HCT116 (cell line): ENCODE results near the gene VGF. TPM values are rescaled to one million over a fixed set of nuclear protein-coding genes. Genes with fewer than 3 reads are reported as not detected.

ENCODE experiments used
- ATAC-seq: fragments of 200-7000 bp; cut with Tn5 transposase; 2 replicates; pipeline ENCODE4 v1.9.1; 2020; ENCODE audit warnings: mild to moderate bottlenecking, moderate library complexity
- BruUV-seq: library from RNA; stranded (reverse); fragments of 400-500 nt; replicated peaks from 2 replicates; lab custom pipeline; 2021; lab: Mats Ljungman, UMichigan
- CTCF ChIA-PET: fragments of 300-600 bp; sonication (Branson Sonifier 250); formaldehyde crosslinking; loops from one replicate; lab custom pipeline; 2021; ENCODE audit warnings: antibody characterized with exemption; lab: Charles Lee
- POLR2A ChIA-PET: fragments of 300-600, 350-600 bp; sonication (Branson Sonifier 250); formaldehyde crosslinking; loops from one replicate; lab custom pipeline; 2021; ENCODE audit warnings: antibody characterized with exemption; lab: Charles Lee
- RAD21 ChIA-PET, 2 experiments: fragments of 300-600 bp; sonication (Branson Sonifier 250); formaldehyde crosslinking; loops; one replicate each; lab custom pipeline; 2023; ENCODE audit warnings: low total read pairs in 2 of 2; ENCODE audit not compliant: uncharacterized antibody in 2 of 2, unreplicated experiment in 2 of 2, low non-redundant PET in 1 of 2; lab: Charles Lee
- DNase-seq: peaks from one replicate; pipeline ENCODE4 v3.0.0-alpha.2; 2010; ENCODE audit warnings: low read depth, low spot score
- H2AFZ ChIP-seq: fragments of 200-600 bp; shearing (Covaris generic), sonication (generic); 2 replicates; pipeline ENCODE4 v1.6.1; 2017; ENCODE audit warnings: low read depth, mixed run types, mixed read lengths, antibody characterized with exemption, low read length; ENCODE audit not compliant: poor library complexity, severe bottlenecking
- H3K27ac ChIP-seq: 2 replicates; pipeline ENCODE4 v1.5.1; 2012; ENCODE audit warnings: low read depth, low read length
- H3K27me3 ChIP-seq: fragments of 200-600 bp; sonication (generic); 2 replicates; pipeline ENCODE4 v1.6.1; 2016; ENCODE audit warnings: mixed run types, low read length, mixed read lengths; ENCODE audit not compliant: insufficient read depth
- H3K36me3 ChIP-seq, 2 experiments: fragments of 200-500 bp in 1 of 2; fragments of 200-600 bp in 1 of 2; sonication (Bioruptor generic) in 1 of 2; sonication (generic) in 1 of 2; 2 replicates each; pipeline versions ENCODE4 v1.5.1 to v1.6.1; 2014 to 2016; ENCODE audit warnings: low read length in 2 of 2, inconsistent platforms in 1 of 2, mixed read lengths in 1 of 2, mixed run types in 1 of 2; ENCODE audit not compliant: insufficient read depth in 2 of 2, control insufficient read depth in 1 of 2
- H3K4me1 ChIP-seq, 2 experiments: fragments of 200-600 bp in 1 of 2; sonication (generic) in 1 of 2; 2 replicates each; pipeline versions ENCODE4 v1.5.1 to v1.6.1; 2012 to 2017; ENCODE audit warnings: low read length in 2 of 2, inconsistent platforms in 1 of 2, mild to moderate bottlenecking in 1 of 2, mixed read lengths in 1 of 2, mixed run types in 1 of 2, moderate library complexity in 1 of 2; ENCODE audit not compliant: insufficient read depth in 2 of 2, control insufficient read depth in 1 of 2
- H3K4me2 ChIP-seq: fragments of 200-600 bp; sonication (generic); 2 replicates; pipeline ENCODE4 v1.6.1; 2017; ENCODE audit warnings: mixed run types, low read length, mixed read lengths
- H3K4me3 ChIP-seq, 2 experiments: fragments of 200-600 bp in 1 of 2; sonication (generic) in 1 of 2; replicated peaks in 1 of 2; 2 replicates each; pipeline ENCODE4 v1.5.1; 2011 to 2016; ENCODE audit warnings: low read length in 2 of 2, control low read depth in 1 of 2, low read depth in 1 of 2, mild to moderate bottlenecking in 1 of 2, mixed read lengths in 1 of 2, mixed run types in 1 of 2
- H3K79me2 ChIP-seq: fragments of 200-600 bp; sonication (generic); 2 replicates; pipeline ENCODE4 v1.6.1; 2017; ENCODE audit warnings: mild to moderate bottlenecking, mixed run types, low read length, moderate library complexity, mixed read lengths; ENCODE audit not compliant: insufficient read depth
- H3K9ac ChIP-seq: fragments of 200-600 bp; sonication (generic); 2 replicates; pipeline ENCODE4 v1.6.1; 2016; ENCODE audit warnings: low read length, mixed read lengths
- H3K9me2 ChIP-seq: fragments of 200-600 bp; sonication (generic), shearing (Covaris generic); 2 replicates; pipeline ENCODE4 v1.6.1; 2017; ENCODE audit warnings: mixed run types, mild to moderate bottlenecking, moderate library complexity; ENCODE audit not compliant: insufficient read depth
- H3K9me3 ChIP-seq, 2 experiments: fragments of 200-500 bp in 1 of 2; fragments of 200-600 bp in 1 of 2; sonication (Bioruptor generic) in 1 of 2; sonication (generic) in 1 of 2; 2 replicates each; pipeline ENCODE4 v1.6.1; 2014 to 2017; ENCODE audit warnings: low read length in 2 of 2, mixed read lengths in 2 of 2, inconsistent platforms in 1 of 2, low read depth in 1 of 2, mild to moderate bottlenecking in 1 of 2, mixed run types in 1 of 2, moderate library complexity in 1 of 2; ENCODE audit not compliant: control insufficient read depth in 1 of 2, insufficient read depth in 1 of 2
- H4K20me1 ChIP-seq: fragments of 200-600 bp; sonication (generic), shearing (Covaris generic); 2 replicates; pipeline ENCODE4 v1.6.1; 2017; ENCODE audit warnings: mixed run types, mild to moderate bottlenecking, moderate library complexity; ENCODE audit not compliant: insufficient read depth
- CBX3 ChIP-seq: IDR thresholded peaks from 2 replicates; pipeline ENCODE4 v1.6.1; 2012; ENCODE audit warnings: low read depth
- CEBPB ChIP-seq: IDR thresholded peaks from 2 replicates; pipeline ENCODE4 v1.6.1; 2012; ENCODE audit warnings: low read depth
- EZH2 ChIP-seq: fragments of 200-600 bp; sonication (generic); IDR thresholded peaks from 2 replicates; pipeline ENCODE4 v1.6.1; 2017; ENCODE audit warnings: antibody characterized with exemption, mixed run types
- EZH2phosphoT487 ChIP-seq: fragments of 200-600 bp; IDR thresholded peaks from 2 replicates; pipeline ENCODE4 v1.6.1; 2018; ENCODE audit warnings: antibody characterized with exemption, borderline replicate concordance
- FOSL1 ChIP-seq: IDR thresholded peaks from 2 replicates; pipeline ENCODE4 v1.6.1; 2012; ENCODE audit warnings: low read depth
- JUND ChIP-seq: IDR thresholded peaks from 2 replicates; pipeline ENCODE4 v1.6.1; 2012
- POLR2AphosphoS5 ChIP-seq: IDR thresholded peaks from 2 replicates; pipeline ENCODE4 v1.6.1; 2011; ENCODE audit warnings: mild to moderate bottlenecking, low read depth, low read length, moderate library complexity
- SIN3A ChIP-seq: IDR thresholded peaks from 2 replicates; pipeline ENCODE4 v1.6.1; 2012; ENCODE audit warnings: low read depth
- YY1 ChIP-seq: IDR thresholded peaks from 2 replicates; pipeline ENCODE4 v1.6.1; 2011; ENCODE audit warnings: low read length, low read depth, moderate library complexity, mild to moderate bottlenecking; ENCODE audit not compliant: insufficient replicate concordance; ENCODE audit errors: extremely low read depth
- ZBTB33 ChIP-seq: IDR thresholded peaks from 2 replicates; pipeline ENCODE4 v1.6.1; 2011; ENCODE audit warnings: mild to moderate bottlenecking, low read length, moderate library complexity; ENCODE audit not compliant: insufficient replicate concordance; ENCODE audit errors: extremely low read depth
- ZFX ChIP-seq: fragments of 450-650 bp; IDR thresholded peaks from 2 replicates; pipeline ENCODE4 v1.6.1; 2017
- ZNF274 ChIP-seq: fragments of 200-500 bp; sonication (Bioruptor generic); IDR thresholded peaks from 2 replicates; pipeline ENCODE4 v1.6.1; 2014; ENCODE audit warnings: mild to moderate bottlenecking, low read depth, low read length, inconsistent platforms
- intact Hi-C: fragments of 100-400 bp; cut with micrococcal nuclease; formaldehyde crosslinking; loops from 2 replicates; pipeline ENCODE4 v1.10.0; 2022
- total RNA-seq: library from RNA; stranded (reverse); gene quantifications from one replicate; pipeline ENCODE4 v1.2.1, GENCODE V29; 2021; ENCODE audit not compliant: unreplicated experiment
- TF ChIP-seq, protein P1 (sequence below): IDR thresholded peaks from 2 replicates; pipeline ENCODE4 v1.6.1; 2012
- TF ChIP-seq, protein P2 (sequence below): IDR thresholded peaks from 2 replicates; pipeline ENCODE4 v1.6.1; 2012; ENCODE audit warnings: low read depth
- TF ChIP-seq, protein P3 (sequence below): IDR thresholded peaks from 2 replicates; pipeline ENCODE4 v1.6.1; 2012

VGF gene
- total RNA-seq, 1 experiment from 2014 or later, result 43.2 TPM

- Histone ChIP-seq H3K9me2 (no peaks in the 10 kb centered on the region), H3K4me2 (no peak overlapping the region), H3K36me3 (no peaks in the 10 kb centered on the region), H3K9me3 (no peaks in the 10 kb centered on the region), H3K4me3 (no peak overlapping the region), H2AFZ (no peak overlapping the region), H3K27me3 (no peaks in the 10 kb centered on the region), H3K27ac (no peak overlapping the region), H3K9ac (no peak overlapping the region), H3K79me2 (no peaks in the 10 kb centered on the region), H4K20me1 (no peaks in the 10 kb centered on the region), H3K4me1 (peaks cover 19 to 47% of the 10 kb centered on the region in 2 experiments)
- TF ChIP-seq YY1, result no peak
- no peak for TF ChIP-seq POLR2AphosphoS5
- no peak for TF ChIP-seq ZNF274
- no peak for TF ChIP-seq ZBTB33
- no peak for TF ChIP-seq CEBPB
- no peak for TF ChIP-seq JUND
- no peak for TF ChIP-seq EZH2
- no peak for TF ChIP-seq FOSL1
- no peak for TF ChIP-seq SIN3A
- TF ChIP-seq, protein P1, sequence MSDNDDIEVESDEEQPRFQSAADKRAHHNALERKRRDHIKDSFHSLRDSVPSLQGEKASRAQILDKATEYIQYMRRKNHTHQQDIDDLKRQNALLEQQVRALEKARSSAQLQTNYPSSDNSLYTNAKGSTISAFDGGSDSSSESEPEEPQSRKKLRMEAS, result no peak
- no peak for TF ChIP-seq CBX3
- no peak for TF ChIP-seq ZFX
- TF ChIP-seq EZH2phosphoT487, result no peak
- TF ChIP-seq, protein P2, sequence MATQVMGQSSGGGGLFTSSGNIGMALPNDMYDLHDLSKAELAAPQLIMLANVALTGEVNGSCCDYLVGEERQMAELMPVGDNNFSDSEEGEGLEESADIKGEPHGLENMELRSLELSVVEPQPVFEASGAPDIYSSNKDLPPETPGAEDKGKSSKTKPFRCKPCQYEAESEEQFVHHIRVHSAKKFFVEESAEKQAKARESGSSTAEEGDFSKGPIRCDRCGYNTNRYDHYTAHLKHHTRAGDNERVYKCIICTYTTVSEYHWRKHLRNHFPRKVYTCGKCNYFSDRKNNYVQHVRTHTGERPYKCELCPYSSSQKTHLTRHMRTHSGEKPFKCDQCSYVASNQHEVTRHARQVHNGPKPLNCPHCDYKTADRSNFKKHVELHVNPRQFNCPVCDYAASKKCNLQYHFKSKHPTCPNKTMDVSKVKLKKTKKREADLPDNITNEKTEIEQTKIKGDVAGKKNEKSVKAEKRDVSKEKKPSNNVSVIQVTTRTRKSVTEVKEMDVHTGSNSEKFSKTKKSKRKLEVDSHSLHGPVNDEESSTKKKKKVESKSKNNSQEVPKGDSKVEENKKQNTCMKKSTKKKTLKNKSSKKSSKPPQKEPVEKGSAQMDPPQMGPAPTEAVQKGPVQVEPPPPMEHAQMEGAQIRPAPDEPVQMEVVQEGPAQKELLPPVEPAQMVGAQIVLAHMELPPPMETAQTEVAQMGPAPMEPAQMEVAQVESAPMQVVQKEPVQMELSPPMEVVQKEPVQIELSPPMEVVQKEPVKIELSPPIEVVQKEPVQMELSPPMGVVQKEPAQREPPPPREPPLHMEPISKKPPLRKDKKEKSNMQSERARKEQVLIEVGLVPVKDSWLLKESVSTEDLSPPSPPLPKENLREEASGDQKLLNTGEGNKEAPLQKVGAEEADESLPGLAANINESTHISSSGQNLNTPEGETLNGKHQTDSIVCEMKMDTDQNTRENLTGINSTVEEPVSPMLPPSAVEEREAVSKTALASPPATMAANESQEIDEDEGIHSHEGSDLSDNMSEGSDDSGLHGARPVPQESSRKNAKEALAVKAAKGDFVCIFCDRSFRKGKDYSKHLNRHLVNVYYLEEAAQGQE, result no peak
- TF ChIP-seq, protein P3, sequence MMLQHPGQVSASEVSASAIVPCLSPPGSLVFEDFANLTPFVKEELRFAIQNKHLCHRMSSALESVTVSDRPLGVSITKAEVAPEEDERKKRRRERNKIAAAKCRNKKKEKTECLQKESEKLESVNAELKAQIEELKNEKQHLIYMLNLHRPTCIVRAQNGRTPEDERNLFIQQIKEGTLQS, result no peak
- ATAC-seq, result no peak
- ChIA-PET POLR2A (interaction anchor here (1.3 to 1.8 kb wide), 2 partner anchors 12 to 14 kb away, joined by 3 to 5 read pairs; partner anchors contain the start of gene SERPINE1), CTCF (no interaction called here), RAD21 (no interaction called here)
- no TSS peak for BruUV-seq
- intact Hi-C loops, result no loop called here
- no peak for DNase-seq
Observed at GRCh38 chr7:101114492-101114891, 50.9 kb downstream of the VGF start.
